Stimulated activated CD8-positive, alpha-beta memory T cell treated with anti-CD3 and anti-CD28 coated beads, Interleukin-7, amount 100 ng/mL, for 4 hours (primary cell): Measurements from ENCODE around the gene VSTM4.

Experiments
- DNase-seq, 2 donors: peaks; one replicate each; pipeline ENCODE4 v3.0.0-alpha.2; 2020; ENCODE audit warnings: low read depth in 2 of 2

VSTM4 gene

GRCh38 chr10:49071160-49071761 lies 44.1 kb downstream of the VSTM4 start:
- DNase-seq: no peak

- no peak for DNase-seq
Measured at GRCh38 chr10:49070701-49071100, 44.6 kb downstream of the VSTM4 start.

- no peak for DNase-seq
Measured at GRCh38 chr10:49068672-49069217, 46.6 kb downstream of the VSTM4 start.

GRCh38 chr10:49068209-49068608 lies 47.1 kb downstream of the VSTM4 start:
- DNase-seq: no peak

GRCh38 chr10:49066944-49067730 lies 48.2 kb downstream of the VSTM4 start:
- DNase-seq: no peak

GRCh38 chr10:49062229-49062628 lies 53.1 kb downstream of the VSTM4 start:
- no peak for DNase-seq

GRCh38 chr10:49061667-49062066 lies 53.7 kb downstream of the VSTM4 start:
- no peak for DNase-seq

- no peak for DNase-seq
Measured at GRCh38 chr10:49058463-49059255, 56.7 kb downstream of the VSTM4 start.

GRCh38 chr10:49057231-49057880 lies 58.0 kb downstream of the VSTM4 start:
- DNase-seq: no peak

- no peak for DNase-seq
Measured at GRCh38 chr10:49056356-49056755, 59.0 kb downstream of the VSTM4 start.

GRCh38 chr10:49055221-49055849 lies 60.0 kb downstream of the VSTM4 start:
- DNase-seq: no peak

GRCh38 chr10:49054753-49055152 lies 60.6 kb downstream of the VSTM4 start:
- DNase-seq: no peak

GRCh38 chr10:49053998-49054692 lies 61.2 kb downstream of the VSTM4 start:
- no peak for DNase-seq

GRCh38 chr10:49053053-49053997 lies 62.0 kb downstream of the VSTM4 start:
- no peak for DNase-seq

GRCh38 chr10:49052069-49052468 lies 63.3 kb downstream of the VSTM4 start:
- DNase-seq: no peak

- no peak for DNase-seq
Measured at GRCh38 chr10:49050906-49051305, 64.4 kb downstream of the VSTM4 start.

GRCh38 chr10:49050366-49050765 lies 65.0 kb downstream of the VSTM4 start:
- DNase-seq: no peak

- no peak for DNase-seq
Measured at GRCh38 chr10:49049660-49050059, 65.7 kb downstream of the VSTM4 start.

- DNase-seq: no peak
Measured at GRCh38 chr10:49047128-49047639, 68.1 kb downstream of the VSTM4 start.
